HL-60 (cell line): Measurements from ENCODE around the gene P3H2.
"Not testable (repeated sequence)": the region's sequence is repeated elsewhere in the genome, so short reads cannot be mapped to it uniquely, and the experiment has no call there.

Experiments
- DNase-seq, 2 experiments: peaks; one replicate each; pipeline ENCODE4 v3.0.0-alpha.2; 2010 to 2020; ENCODE audit warnings: low read depth in 1 of 2, low spot score in 1 of 2
- H3K27ac ChIP-seq: fragments of 250-450 bp; sonication (Bioruptor Pico); replicated peaks from 2 replicates; pipeline ENCODE4 v1.5.1; 2020; ENCODE audit warnings: mild to moderate bottlenecking, moderate library complexity
- H3K27me3 ChIP-seq: fragments of 250-450 bp; sonication (Bioruptor Pico); 2 replicates; pipeline ENCODE4 v1.5.1; 2021; ENCODE audit warnings: mild to moderate bottlenecking, moderate library complexity; ENCODE audit not compliant: insufficient read depth, poor library complexity, severe bottlenecking
- H3K4me3 ChIP-seq: replicated peaks from 2 replicates; pipeline ENCODE4 v1.5.1; 2011; ENCODE audit warnings: mild to moderate bottlenecking, control low read depth, low read length; ENCODE audit not compliant: insufficient read depth
- CTCF ChIP-seq: IDR thresholded peaks from one replicate; pipeline ENCODE4 v1.5.1; 2011; ENCODE audit warnings: low read length, control low read depth, inconsistent platforms; ENCODE audit not compliant: insufficient read depth
- GABPA ChIP-seq: IDR thresholded peaks from 2 replicates; pipeline ENCODE4 v1.6.1; 2012; ENCODE audit warnings: low read depth
- POLR2AphosphoS5 ChIP-seq: IDR thresholded peaks from 2 replicates; pipeline ENCODE4 v1.6.1; 2012; ENCODE audit warnings: low read depth
- REST ChIP-seq: IDR thresholded peaks from 2 replicates; pipeline ENCODE4 v1.6.1; 2012; ENCODE audit warnings: low read depth; ENCODE audit not compliant: insufficient replicate concordance
- SPI1 ChIP-seq: IDR thresholded peaks from 2 replicates; pipeline ENCODE4 v1.6.1; 2012; ENCODE audit warnings: low read depth, mild to moderate bottlenecking, borderline replicate concordance

The P3H2 gene

DNA sequence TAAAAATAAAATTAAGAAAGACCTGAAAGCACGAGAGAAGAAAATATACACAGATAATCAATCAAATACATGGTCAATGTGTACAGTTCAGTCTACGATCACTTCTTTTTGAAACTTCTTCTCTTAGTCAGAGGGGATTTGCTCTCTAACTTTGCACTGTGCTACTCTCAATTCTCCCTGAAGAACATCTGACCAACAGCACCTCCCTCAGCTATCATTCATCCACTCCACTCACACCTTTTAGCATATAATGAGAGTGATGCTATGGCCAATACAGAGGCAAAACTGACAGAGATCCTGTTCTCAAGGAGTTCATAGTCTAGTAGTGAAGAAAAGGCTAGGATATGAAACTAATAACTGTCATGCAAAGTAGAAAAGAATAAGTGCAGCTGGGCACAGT, 45.9 kb downstream of the P3H2 start:
- Histone ChIP-seq H3K27me3 (peaks cover 2% of the 10 kb centered on the region), H3K4me3 (no peak overlapping the region), H3K27ac (no peak overlapping the region)
- DNase-seq = no peak
- TF ChIP-seq REST (no peak), CTCF (no peak), POLR2AphosphoS5 (no peak), GABPA (no peak), SPI1 (no peak)

GRCh38 chr3:190073264-190074008, 47.3 kb downstream of the P3H2 start:
- no peak for TF ChIP-seq CTCF
- TF ChIP-seq SPI1 = no peak
- no peak for TF ChIP-seq REST
- peaks cover 2% of the 10 kb centered on the region for H3K27me3 ChIP-seq
- H3K4me3 ChIP-seq = no peak overlapping the region
- DNase-seq = no peak
- no peak overlapping the region for H3K27ac ChIP-seq

DNA sequence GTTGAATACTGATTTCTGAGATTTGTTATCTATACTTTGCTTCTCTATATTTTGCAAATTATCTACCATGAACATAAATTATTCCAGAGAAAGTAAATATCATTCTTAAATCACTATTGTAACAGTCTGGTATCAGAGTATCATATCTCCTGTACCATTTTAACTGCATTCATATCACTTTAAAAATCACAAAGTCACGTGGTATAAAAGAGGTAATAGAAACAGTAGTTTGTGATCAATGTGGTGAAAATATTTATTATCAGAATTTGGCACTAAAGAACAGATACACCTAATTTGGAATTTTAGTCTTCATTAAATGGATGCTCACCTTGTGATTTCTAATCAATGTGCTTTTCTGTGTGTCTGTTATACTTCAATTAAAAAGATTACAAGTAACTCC, 47.8 kb downstream of the P3H2 start:
- H3K4me3 ChIP-seq = no peak overlapping the region
- no peak for DNase-seq
- H3K27me3 ChIP-seq = peaks cover 2% of the 10 kb centered on the region
- H3K27ac ChIP-seq = no peak overlapping the region
- TF ChIP-seq CTCF (no peak), GABPA (no peak), POLR2AphosphoS5 (no peak), REST (no peak), SPI1 (no peak)

DNA sequence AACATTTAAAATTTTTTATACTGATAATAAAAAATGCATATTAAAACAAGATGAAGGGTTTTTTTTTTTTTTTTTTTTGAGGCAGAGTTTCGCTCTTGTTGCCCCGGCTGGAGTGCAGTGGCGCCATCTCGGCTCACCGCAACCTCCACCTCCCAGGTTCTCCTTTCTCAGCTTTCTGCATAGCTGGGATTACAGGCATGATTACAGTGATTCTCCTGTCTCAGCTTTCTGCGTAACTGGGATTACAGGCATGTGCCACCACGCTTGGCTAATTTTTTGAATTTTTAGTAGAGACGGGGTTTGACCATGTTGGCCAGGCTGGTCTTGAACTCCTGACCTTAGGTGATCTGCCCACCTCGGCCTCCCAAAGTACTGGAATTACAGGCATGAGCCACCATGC, 48.8 kb downstream of the P3H2 start:
- not testable (repeated sequence) for DNase-seq, H3K4me3 ChIP-seq, H3K27me3 ChIP-seq, H3K27ac ChIP-seq
